Measurements from ENCODE around the gene GM2A. TPM values are rescaled to one million over a fixed set of nuclear protein-coding genes. Genes with fewer than 3 reads are reported as not detected.

Gene GM2A
- total and polyA plus RNA-seq, 9 of the 15 experiments (the other 6 are each of a cell fraction or from before 2014, with no cell fraction given): 5.8 to 36.0 (median 10.0) TPM

DNA sequence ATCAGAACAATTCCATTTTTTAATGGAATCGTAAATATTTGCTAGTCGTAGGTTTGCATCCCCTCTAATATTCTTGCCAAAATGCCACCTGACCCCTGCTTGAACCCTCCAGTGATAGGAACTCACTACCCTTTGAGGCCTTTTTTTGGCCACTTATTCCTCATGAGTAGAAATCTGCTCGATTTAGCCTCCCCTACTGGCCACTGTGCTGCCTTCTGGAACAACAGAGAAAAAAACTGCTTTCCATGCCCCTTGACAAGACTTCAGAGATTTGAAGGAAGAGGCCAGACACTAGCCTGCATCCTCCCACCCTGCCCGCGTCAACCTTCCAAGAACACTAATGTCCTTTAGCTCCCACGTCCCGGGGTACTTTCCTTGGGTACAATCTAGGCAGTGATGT, 33.2 kb upstream of the GM2A start:
- no peak overlapping the region for H3K4me2 ChIP-seq (ENCODE audit: insufficient read depth, low read length)
- H3K9me3 ChIP-seq (replicated peaks; ENCODE audit: control insufficient read depth, insufficient read depth, low read depth, low read length): no peaks in the 10 kb centered on the region
- peaks cover 26 to 35% of the 10 kb centered on the region in 2 experiments for H3K4me1 ChIP-seq (replicated peaks in 1 of 2; ENCODE audit: control insufficient read depth in 2 of 2, insufficient read depth in 2 of 2, low read length in 2 of 2)
- CTCF ChIA-PET (ENCODE audit: low intra/inter-chr PET ratio): interaction anchor here (1.0 kb wide), 1 partner anchor 55 kb away, joined by 4 read pairs; no protein-coding TSS in a partner anchor
- H3K36me3 ChIP-seq (ENCODE audit: control insufficient read depth, insufficient read depth, low read length): no peaks in the 10 kb centered on the region
- no peak for ATAC-seq
- DNase-seq (ENCODE audit: extremely low read depth in 1 of 4, low spot score in 3 of 4): no peak
- H3K9ac ChIP-seq (ENCODE audit: insufficient read depth in 1 of 2, low read depth in 2 of 2, low read length in 2 of 2): no peak overlapping the region
- no peak overlapping the region for H3K4me3 ChIP-seq
- no peak overlapping the region for H2AFZ ChIP-seq (ENCODE audit: low read depth, low read length)
- H3K9me1 ChIP-seq (ENCODE audit: control insufficient read depth, insufficient read depth, low read length): no peaks in the 10 kb centered on the region
- no peak for TF ChIP-seq PHF21A (IDR thresholded peaks at IDR 0.05; ENCODE audit: borderline replicate concordance, low read depth)
- TF ChIP-seq RAD21 (CRISPR knock-in tag; conservative IDR thresholded peaks at IDR 0.05 in 1 of 2, IDR thresholded peaks at IDR 0.05 in 1 of 2): peak in 1 of 2 experiments; percentile 33; a peak in 1 of 4 replicates
- no peak for TF ChIP-seq RBM15 (IDR thresholded peaks at IDR 0.05; ENCODE audit: insufficient read depth, low read length)
- TF ChIP-seq, protein P1, sequence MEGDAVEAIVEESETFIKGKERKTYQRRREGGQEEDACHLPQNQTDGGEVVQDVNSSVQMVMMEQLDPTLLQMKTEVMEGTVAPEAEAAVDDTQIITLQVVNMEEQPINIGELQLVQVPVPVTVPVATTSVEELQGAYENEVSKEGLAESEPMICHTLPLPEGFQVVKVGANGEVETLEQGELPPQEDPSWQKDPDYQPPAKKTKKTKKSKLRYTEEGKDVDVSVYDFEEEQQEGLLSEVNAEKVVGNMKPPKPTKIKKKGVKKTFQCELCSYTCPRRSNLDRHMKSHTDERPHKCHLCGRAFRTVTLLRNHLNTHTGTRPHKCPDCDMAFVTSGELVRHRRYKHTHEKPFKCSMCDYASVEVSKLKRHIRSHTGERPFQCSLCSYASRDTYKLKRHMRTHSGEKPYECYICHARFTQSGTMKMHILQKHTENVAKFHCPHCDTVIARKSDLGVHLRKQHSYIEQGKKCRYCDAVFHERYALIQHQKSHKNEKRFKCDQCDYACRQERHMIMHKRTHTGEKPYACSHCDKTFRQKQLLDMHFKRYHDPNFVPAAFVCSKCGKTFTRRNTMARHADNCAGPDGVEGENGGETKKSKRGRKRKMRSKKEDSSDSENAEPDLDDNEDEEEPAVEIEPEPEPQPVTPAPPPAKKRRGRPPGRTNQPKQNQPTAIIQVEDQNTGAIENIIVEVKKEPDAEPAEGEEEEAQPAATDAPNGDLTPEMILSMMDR (IDR thresholded peaks at IDR 0.05 in 2 of 3, conservative IDR thresholded peaks at IDR 0.05 in 1 of 3; ENCODE audit: insufficient read depth in 2 of 3, low read depth in 1 of 3, low read length in 3 of 3): peak; percentile 23 to 50 (median 46); a peak in 4 of 6 replicates
- no peak for TF ChIP-seq NR4A1 (CRISPR knock-in tag; IDR thresholded peaks at IDR 0.05)
- no peak for TF ChIP-seq NR4A1 (tag; IDR thresholded peaks at IDR 0.05)
- peak; percentile 70; the same call in 1 of the 2 replicates for TF ChIP-seq ZNF384 (IDR thresholded peaks at IDR 0.05; ENCODE audit: low read depth, low read length)
- FAIRE-seq: no peak
- no peaks in the 10 kb centered on the region for H4K20me1 ChIP-seq (replicated peaks; ENCODE audit: control insufficient read depth, insufficient read depth, low read length)
- BruUV-seq (replicated peaks): no TSS peak
- intact Hi-C loops (cut with micrococcal nuclease) (no loop called here), in situ Hi-C loops (cut with MboI) (no loop called here)
- no peaks in the 10 kb centered on the region; the same call in 2 of the 3 replicates for H3K79me2 ChIP-seq (ENCODE audit: control insufficient read depth, insufficient read depth, low read length)
- WGBS (ENCODE audit: insufficient coverage, low coverage, missing lambda C conversion rate): 50% methylated on average over 7 of the region's 7 CpGs
- H3K27ac ChIP-seq (ENCODE audit: extremely low read depth, low read depth, low read length): no peak overlapping the region
- no peaks in the 10 kb centered on the region for H3K27me3 ChIP-seq (ENCODE audit: control insufficient read depth in 2 of 2, insufficient read depth in 2 of 2, low read length in 2 of 2)
- POLR2A ChIA-PET: no interaction called here
